ENCODE measurements around the gene LSR. TPM values are rescaled to one million over a fixed set of nuclear protein-coding genes. Genes with fewer than 3 reads are reported as not detected.

Gene LSR, protein sequence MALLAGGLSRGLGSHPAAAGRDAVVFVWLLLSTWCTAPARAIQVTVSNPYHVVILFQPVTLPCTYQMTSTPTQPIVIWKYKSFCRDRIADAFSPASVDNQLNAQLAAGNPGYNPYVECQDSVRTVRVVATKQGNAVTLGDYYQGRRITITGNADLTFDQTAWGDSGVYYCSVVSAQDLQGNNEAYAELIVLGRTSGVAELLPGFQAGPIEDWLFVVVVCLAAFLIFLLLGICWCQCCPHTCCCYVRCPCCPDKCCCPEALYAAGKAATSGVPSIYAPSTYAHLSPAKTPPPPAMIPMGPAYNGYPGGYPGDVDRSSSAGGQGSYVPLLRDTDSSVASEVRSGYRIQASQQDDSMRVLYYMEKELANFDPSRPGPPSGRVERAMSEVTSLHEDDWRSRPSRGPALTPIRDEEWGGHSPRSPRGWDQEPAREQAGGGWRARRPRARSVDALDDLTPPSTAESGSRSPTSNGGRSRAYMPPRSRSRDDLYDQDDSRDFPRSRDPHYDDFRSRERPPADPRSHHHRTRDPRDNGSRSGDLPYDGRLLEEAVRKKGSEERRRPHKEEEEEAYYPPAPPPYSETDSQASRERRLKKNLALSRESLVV
- 11.3 and 27.0 TPM in 2 replicates for total RNA-seq

DNA sequence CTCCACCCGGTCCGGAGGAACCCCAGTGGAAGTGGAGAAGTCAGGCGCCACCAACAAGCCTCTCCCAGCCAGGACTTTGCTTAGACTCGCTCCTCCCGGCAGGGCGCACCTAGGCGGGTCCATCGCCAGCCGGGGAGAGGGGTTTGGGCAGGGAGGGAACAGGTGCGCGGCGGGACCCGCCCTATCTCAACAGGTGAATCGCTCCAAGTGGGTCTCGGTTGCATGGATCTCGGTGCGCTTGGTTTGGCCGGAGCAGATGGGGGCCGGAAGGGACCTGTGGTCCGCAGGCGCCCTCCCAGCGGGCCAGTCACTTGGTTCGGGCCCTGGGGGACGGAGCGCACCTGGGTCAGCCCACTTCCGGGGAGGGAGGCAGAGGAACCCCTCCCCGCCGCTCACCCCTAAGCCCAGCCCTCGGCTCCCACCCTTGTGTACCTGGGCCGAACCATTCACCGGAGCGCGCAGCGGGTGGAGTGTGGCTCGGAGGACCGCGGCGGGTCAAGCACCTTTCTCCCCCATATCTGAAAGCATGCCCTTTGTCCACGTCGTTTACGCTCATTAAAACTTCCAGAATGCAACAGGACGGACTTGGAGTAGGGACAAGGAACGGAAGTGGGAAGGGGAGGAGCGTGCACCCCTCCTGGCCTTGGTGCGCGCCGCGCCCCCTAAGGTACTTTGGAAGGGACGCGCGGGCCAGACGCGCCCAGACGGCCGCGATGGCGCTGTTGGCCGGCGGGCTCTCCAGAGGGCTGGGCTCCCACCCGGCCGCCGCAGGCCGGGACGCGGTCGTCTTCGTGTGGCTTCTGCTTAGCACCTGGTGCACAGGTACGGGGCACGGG lies at the start of gene LSR:
TSS of gene LSR (plus strand) at position 693 of the 836 bp plus-strand sequence. CDS start at position 714, 21 bp downstream.
- peak; percentile 77 for DNase-seq (ENCODE audit: low read depth)
- H3K4me3 ChIP-seq (ENCODE audit: low read depth, low read length) = peak within 1 kb of the TSS; percentile 98
- TF ChIP-seq, protein P1, sequence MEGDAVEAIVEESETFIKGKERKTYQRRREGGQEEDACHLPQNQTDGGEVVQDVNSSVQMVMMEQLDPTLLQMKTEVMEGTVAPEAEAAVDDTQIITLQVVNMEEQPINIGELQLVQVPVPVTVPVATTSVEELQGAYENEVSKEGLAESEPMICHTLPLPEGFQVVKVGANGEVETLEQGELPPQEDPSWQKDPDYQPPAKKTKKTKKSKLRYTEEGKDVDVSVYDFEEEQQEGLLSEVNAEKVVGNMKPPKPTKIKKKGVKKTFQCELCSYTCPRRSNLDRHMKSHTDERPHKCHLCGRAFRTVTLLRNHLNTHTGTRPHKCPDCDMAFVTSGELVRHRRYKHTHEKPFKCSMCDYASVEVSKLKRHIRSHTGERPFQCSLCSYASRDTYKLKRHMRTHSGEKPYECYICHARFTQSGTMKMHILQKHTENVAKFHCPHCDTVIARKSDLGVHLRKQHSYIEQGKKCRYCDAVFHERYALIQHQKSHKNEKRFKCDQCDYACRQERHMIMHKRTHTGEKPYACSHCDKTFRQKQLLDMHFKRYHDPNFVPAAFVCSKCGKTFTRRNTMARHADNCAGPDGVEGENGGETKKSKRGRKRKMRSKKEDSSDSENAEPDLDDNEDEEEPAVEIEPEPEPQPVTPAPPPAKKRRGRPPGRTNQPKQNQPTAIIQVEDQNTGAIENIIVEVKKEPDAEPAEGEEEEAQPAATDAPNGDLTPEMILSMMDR (IDR thresholded peaks at IDR 0.05; ENCODE audit: insufficient read depth, low read length, severe bottlenecking) = no peak
- peaks cover 14% of the 10 kb centered on the region for H3K36me3 ChIP-seq (ENCODE audit: control insufficient read depth, insufficient read depth, low read length)
- no peak for FAIRE-seq
- H3K27me3 ChIP-seq (ENCODE audit: control insufficient read depth, insufficient read depth, low read length) = no peaks in the 10 kb centered on the region

DNA sequence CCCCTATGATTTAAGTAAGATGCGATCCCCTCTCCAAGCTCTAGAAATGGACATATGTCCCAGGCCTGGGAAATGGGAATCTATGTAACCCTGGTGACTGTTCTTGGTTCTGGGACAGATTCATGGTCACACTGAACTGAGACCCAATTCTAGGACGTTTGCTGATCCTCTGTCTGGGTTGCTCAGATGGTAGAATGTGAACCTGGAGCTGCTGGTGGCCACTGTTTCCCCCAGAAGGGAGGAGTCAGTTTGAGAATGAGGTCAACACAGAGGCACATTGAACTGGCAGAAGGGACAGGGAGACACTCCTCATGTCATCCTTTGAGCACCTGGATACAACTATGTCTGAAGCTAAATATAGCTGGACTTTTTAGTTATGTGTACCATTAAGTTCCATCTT lies 49.3 kb upstream of the LSR start:
- no peak for DNase-seq (ENCODE audit: low read depth)
- no peaks in the 10 kb centered on the region for H3K36me3 ChIP-seq (ENCODE audit: control insufficient read depth, insufficient read depth, low read length)
- TF ChIP-seq, protein P1 (IDR thresholded peaks at IDR 0.05; ENCODE audit: insufficient read depth, low read length, severe bottlenecking) = no peak
- no peak for FAIRE-seq
- no peak overlapping the region for H3K4me3 ChIP-seq (ENCODE audit: low read depth, low read length)
- no peaks in the 10 kb centered on the region for H3K27me3 ChIP-seq (ENCODE audit: control insufficient read depth, insufficient read depth, low read length)

DNA sequence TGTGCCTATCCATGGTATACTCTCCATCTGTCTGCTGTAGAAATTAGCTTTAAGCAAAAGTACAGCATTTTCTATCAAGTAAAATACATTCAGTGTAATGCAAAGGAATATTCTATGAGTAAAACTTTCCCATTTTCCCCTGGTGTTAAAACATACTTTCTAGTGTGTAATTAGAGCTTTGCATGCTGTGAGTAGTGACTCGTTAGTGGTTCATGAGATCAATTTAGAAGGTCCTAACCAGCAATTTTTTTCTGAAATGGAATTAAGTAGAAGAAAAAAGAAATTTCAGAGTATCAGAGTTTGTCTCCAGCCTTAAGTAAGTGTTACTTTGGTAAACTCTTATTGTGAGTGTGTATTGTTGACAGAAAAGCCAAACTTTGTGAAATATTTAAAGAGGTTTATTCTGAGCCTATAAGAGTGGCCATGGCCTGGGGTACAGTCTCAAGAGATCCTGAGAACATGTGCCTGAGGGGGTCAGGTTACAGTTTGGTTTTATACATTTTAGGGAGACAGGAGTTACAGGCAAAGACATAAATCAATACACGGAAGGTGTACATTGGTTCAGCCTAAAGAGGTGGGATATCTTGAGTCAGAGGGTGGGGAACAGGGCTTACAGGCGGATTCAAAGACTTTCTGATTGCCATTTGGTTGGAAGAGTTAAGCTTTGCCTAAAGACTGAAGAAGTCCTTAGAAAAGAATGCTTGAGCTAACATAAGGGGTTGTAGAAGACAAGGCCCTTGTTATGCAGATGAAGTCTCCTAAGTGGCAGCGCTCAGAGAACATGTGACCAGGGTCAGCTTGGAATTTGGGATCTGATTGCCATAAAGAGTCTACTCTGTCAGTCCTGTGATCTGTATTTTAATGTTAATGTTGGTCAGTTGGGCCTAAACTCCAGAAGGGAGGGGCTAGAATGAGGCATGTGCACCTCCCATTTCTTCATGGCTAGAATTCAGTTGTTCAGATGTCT lies 45.8 kb upstream of the LSR start:
- no peak for FAIRE-seq

DNA sequence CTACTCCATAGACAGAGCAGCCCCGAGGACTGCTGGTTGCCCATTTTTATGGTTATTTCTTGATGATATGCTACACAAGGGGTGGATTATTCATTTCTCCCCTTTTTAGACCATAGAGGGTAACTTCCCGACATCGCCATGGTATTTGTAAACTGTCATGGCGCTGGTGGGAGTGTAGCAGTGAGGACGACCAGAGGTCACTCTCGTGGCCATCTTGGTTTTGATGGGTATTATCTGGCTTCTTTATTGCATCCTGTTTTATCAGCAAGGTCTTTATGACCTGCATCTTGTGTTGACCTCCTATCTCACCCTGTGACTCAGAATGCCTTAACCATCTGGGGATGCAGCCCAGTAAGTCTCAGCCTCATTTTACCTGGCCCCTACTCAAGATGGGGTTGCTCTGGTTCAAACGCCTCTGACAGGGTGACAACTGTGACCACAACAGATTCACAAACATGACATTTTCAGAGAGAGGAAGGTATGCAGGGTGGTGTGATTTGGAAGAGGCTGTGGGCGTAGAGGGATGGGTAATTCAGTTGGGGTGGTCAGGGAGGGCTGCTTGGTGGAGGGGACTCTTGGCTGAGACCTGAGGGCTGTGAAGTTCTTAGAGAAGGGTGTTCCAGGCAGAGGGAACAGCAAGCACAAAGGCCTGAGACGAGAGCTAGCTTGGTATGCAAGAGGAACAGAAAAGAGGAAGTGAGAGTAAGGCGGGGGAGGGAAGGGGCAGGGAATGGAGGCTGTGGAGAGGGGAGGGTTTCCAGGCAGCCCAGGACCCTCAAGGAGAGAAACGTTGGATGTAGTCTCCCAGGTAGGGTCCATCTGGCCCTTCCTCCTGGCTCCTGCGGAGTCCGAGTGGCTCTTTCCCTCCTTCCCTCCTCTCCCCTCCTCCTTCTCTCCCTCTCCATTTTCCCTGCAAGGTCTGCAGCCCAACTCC lies 43.7 kb upstream of the LSR start:
- no peak for FAIRE-seq
- H3K27me3 ChIP-seq (ENCODE audit: control insufficient read depth, insufficient read depth, low read length) = no peaks in the 10 kb centered on the region
- TF ChIP-seq, protein P1 (IDR thresholded peaks at IDR 0.05; ENCODE audit: insufficient read depth, low read length, severe bottlenecking) = no peak
- DNase-seq (ENCODE audit: low read depth) = no peak
- no peaks in the 10 kb centered on the region for H3K36me3 ChIP-seq (ENCODE audit: control insufficient read depth, insufficient read depth, low read length)
- H3K4me3 ChIP-seq (ENCODE audit: low read depth, low read length) = no peak overlapping the region

More for the DNA sequence above, 45.8 kb upstream of the LSR start:
- H3K36me3 ChIP-seq (ENCODE audit: control insufficient read depth, insufficient read depth, low read length) = no peaks in the 10 kb centered on the region
- TF ChIP-seq, protein P1 (IDR thresholded peaks at IDR 0.05; ENCODE audit: insufficient read depth, low read length, severe bottlenecking) = no peak
- H3K27me3 ChIP-seq (ENCODE audit: control insufficient read depth, insufficient read depth, low read length) = no peaks in the 10 kb centered on the region
- no peak overlapping the region for H3K4me3 ChIP-seq (ENCODE audit: low read depth, low read length)
- DNase-seq (ENCODE audit: low read depth) = no peak
